Activated T-helper 1 cell treated with anti-CD3 and anti-CD28 coated beads, Interleukin-2, amount 50 U/mL, for 16 hours (primary cell): ENCODE measurements around the gene DCLK3.

Experiments
- DNase-seq, 2 donors: peaks; one replicate each; pipeline ENCODE4 v3.0.0-alpha.2; 2020; ENCODE audit warnings: low read depth in 1 of 2, low spot score in 1 of 2

DCLK3 gene

GRCh38 chr3:36763850-36764703 is at the start of gene DCLK3:
TSS of gene DCLK3 (minus strand) at chr3:36764553. CDS start at chr3:36764263, 290 bp downstream.
- DNase-seq = no peak

DNA sequence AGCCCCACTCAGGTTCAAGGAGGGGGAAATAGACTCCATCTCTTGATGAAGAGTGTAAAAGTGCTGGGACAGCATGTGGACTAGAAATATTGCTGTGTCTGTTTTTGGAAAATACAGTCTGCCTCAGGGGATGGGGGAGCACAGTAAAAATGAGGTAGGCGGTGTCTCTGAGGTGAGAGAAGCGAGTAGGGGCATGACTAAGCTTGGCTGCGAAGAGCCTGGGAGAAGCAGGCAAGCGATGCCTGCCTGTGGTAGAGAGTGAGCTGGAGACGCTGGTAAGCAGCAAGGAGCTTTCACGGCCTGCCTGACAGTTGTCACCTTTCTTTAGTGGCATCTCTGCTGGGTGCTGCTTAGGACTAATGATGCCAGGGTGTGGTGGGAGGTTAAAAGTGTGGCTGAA is 49.0 kb upstream of the DCLK3 start:
- DNase-seq = no peak

GRCh38 chr3:36812240-36812639 is 47.9 kb upstream of the DCLK3 start:
- DNase-seq = no peak

- no peak for DNase-seq
These were observed 47.4 kb upstream of the DCLK3 start for GRCh38 chr3:36811768-36812167.

GRCh38 chr3:36804295-36805055 is 40.1 kb upstream of the DCLK3 start:
- no peak for DNase-seq

- no peak for DNase-seq
These were observed 38.9 kb upstream of the DCLK3 start for GRCh38 chr3:36803091-36803791.

- DNase-seq = no peak
These were observed 36.3 kb upstream of the DCLK3 start for GRCh38 chr3:36800533-36801116.

DNA sequence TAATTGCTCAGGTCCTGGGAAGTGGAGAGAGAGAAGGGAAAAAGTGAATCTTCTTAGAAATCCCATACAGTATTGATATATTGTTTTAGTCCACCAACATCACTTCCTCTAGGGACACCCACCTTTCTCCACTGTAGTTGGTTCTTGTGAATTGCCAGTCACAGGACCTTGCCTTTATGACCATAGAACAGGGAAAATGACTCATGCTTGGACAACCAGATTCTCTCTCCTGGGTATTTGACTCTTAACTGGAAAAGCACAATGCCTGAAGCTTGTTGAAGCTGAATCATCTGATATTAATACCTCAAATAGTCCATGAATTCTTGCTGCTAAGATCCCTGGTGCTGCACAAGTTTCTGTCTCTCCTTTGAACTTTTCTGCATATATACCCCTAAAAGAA is 32.5 kb upstream of the DCLK3 start:
- DNase-seq = no peak

GRCh38 chr3:36796161-36796560 is 31.8 kb upstream of the DCLK3 start:
- no peak for DNase-seq

- DNase-seq = no peak
These were observed 31.3 kb upstream of the DCLK3 start for GRCh38 chr3:36795622-36796021.

GRCh38 chr3:36792342-36792741 is 28.0 kb upstream of the DCLK3 start:
- DNase-seq = no peak

GRCh38 chr3:36790765-36791164 is 26.4 kb upstream of the DCLK3 start:
- no peak for DNase-seq

DNA sequence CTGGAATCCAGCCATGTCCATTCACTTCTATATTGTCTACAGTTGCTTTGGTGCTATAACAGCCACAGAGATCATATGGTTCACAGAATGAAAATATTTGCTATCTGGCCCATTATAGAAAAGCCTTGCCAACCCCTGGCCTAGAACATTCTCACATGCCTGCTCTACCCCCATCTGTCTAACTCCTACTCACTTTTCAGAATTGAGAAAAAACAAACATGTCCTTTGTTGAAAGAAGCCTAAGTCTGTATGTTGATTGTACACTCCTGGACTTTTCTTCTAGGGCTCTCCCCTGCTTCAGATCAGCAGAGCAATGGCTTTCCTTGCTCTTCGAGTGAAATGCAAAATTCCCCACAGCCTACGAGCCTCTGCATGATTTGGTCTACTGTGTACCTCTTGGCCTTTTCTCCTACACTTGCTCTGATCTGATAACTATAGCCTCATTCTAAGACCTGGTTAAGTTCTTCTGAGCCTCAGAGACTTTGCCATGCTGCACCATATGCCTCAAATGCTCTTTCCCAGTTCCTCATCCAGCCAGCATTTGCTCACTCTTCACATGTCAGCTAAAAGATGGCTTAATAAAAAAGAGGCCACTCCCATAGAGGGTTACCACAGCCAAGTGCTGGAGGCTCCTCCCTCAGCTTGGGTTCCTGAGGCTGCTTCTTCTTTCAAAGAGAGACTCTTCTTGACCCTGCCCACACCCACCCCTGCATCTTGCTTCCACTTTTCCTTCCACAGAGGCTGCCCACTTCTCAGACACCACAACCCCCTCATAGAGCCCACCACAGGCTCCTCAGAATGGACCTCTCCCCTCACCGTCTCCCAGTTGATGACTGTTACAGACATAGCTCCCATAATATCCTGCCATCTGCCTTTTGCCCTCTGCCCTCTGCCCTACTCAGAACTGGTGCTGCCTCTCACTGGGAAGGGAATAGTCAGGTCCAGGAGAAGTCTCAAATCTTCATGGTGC is 22.9 kb upstream of the DCLK3 start:
- no peak for DNase-seq

- no peak for DNase-seq
These were observed 19.8 kb upstream of the DCLK3 start for GRCh38 chr3:36784138-36784635.

- no peak for DNase-seq
These were observed 13.3 kb upstream of the DCLK3 start for GRCh38 chr3:36777424-36778218.

DNA sequence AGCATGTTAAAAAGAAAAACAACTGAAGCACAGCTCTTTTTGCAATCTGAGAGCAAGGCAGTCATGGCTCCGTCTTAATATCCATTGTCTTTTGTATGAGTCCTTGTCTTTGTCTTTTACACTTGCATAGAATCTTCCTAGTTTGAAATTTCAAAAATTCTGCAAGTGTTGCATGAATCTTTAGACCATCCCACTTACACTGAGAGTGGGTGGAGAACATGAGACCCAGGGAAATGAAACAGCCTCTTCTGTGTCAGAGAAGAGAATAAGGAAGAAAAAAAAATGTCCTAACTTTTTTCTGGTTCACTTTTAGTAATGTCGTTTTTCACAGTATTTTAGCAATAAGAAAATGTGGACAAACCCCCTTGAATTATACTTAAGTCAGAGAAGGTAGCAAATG is 12.1 kb upstream of the DCLK3 start:
- DNase-seq = no peak

GRCh38 chr3:36774052-36774451 is 9.7 kb upstream of the DCLK3 start:
- no peak for DNase-seq

GRCh38 chr3:36771931-36772330 is 7.6 kb upstream of the DCLK3 start:
- no peak for DNase-seq

DNA sequence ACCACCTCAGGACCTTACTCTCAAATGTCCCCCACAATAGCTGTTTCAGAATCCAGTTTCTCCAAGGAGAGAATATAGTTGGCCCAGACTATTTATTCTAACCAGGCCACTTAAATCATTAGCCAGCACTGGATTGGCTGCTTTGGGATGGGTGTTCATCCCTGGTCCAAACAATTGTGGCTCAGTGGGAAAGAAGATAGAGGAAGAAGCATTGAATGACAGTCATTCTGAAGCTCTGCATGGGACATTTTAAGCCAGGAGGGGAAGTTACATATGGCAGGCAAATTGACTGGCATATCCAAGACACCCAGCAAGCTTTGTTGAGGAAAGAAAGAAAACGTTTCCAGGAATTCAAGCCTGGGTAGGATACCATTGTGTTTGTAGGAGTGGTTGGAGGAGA is 5.6 kb upstream of the DCLK3 start:
- DNase-seq = no peak
